ENCODE data around the gene BTNL8. TPM values are rescaled to one million over a fixed set of nuclear protein-coding genes. Genes with fewer than 3 reads are reported as not detected.

BTNL8 gene
- total and polyA plus RNA-seq, 2 donors (not counting 1 experiment from before 2014, with no cell fraction given), result not detected

DNA sequence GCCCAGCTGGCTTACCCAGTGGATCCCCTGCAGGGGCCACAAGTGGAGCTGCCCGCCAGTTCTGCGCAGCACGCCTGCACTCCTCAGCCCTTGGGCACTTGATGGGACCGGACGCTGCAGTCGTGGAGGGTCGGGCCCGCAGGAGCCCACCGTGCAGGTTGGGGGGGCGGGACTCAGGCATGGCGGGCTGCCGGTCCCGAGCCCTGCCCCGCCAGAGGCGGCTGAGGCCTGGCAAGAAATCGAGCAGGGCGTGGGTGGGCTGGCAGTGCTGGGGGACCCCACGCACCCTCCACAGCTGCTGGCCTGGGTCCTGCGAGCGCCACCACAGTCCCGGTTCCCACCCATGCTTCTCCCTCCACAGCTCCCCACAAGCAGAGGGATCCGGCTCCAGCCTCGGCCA is 70.4 kb downstream of the BTNL8 start:
- Histone ChIP-seq H2AFZ (ENCODE audit: low read length) (no peak overlapping the region), H3K27me3 (ENCODE audit: control insufficient read depth, insufficient read depth, low read length) (no peaks in the 10 kb centered on the region), H3K4me1 (ENCODE audit: control insufficient read depth, extremely low read depth, insufficient read depth, low read length) (no peaks in the 10 kb centered on the region), H3K4me3 (replicated peaks in 1 of 4; ENCODE audit: control extremely low read depth in 1 of 4, insufficient read depth in 1 of 4, low read depth in 3 of 4, low read length in 4 of 4) (no peak overlapping the region), H3K36me3 (ENCODE audit: control insufficient read depth, insufficient read depth, low read length) (no peaks in the 10 kb centered on the region), H3K79me2 (ENCODE audit: control insufficient read depth, insufficient read depth, low read length) (no peaks in the 10 kb centered on the region), H3K9ac (ENCODE audit: insufficient read depth, low read length) (no peak overlapping the region), H3K27ac (ENCODE audit: insufficient read depth, low read length) (no peak overlapping the region), H4K20me1 (ENCODE audit: control insufficient read depth, extremely low read depth, insufficient read depth, low read length) (no peaks in the 10 kb centered on the region), H3K9me3 (ENCODE audit: control insufficient read depth, insufficient read depth, low read depth, low read length) (no peaks in the 10 kb centered on the region), H3K4me2 (ENCODE audit: extremely low read depth, insufficient read depth, low read length) (no peak overlapping the region)
- TF ChIP-seq, protein P1, sequence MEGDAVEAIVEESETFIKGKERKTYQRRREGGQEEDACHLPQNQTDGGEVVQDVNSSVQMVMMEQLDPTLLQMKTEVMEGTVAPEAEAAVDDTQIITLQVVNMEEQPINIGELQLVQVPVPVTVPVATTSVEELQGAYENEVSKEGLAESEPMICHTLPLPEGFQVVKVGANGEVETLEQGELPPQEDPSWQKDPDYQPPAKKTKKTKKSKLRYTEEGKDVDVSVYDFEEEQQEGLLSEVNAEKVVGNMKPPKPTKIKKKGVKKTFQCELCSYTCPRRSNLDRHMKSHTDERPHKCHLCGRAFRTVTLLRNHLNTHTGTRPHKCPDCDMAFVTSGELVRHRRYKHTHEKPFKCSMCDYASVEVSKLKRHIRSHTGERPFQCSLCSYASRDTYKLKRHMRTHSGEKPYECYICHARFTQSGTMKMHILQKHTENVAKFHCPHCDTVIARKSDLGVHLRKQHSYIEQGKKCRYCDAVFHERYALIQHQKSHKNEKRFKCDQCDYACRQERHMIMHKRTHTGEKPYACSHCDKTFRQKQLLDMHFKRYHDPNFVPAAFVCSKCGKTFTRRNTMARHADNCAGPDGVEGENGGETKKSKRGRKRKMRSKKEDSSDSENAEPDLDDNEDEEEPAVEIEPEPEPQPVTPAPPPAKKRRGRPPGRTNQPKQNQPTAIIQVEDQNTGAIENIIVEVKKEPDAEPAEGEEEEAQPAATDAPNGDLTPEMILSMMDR (conservative IDR thresholded peaks at IDR 0.05 in 1 of 2, IDR thresholded peaks at IDR 0.05 in 1 of 2; ENCODE audit: low read depth in 1 of 2, low read length in 2 of 2), result no peak
- no peak for TF ChIP-seq EZH2 (IDR thresholded peaks at IDR 0.05; ENCODE audit: low read length, missing control alignments)
- no peak for DNase-seq (ENCODE audit: low read depth in 2 of 2)

DNA sequence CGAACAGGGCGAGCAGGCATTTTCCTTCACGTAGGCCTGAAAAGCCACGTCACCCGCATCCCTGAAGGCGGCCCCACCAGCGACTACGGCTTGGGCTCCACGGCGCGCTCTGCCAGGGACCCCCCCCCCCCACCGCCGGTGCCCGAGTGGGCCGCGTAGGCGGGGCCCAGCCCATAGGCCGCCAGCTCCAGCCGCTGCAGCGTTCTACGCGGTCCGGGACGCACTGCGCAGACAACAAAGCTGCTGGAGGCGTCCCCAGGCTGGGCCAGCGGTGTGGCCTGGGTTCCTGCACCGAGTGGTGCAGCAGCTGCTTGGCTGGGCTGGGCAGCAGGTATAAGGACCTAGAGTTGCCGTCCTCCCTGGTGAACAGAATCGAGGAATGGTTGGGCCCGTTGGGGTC is 71.4 kb downstream of the BTNL8 start:
- Histone ChIP-seq H3K27ac (ENCODE audit: insufficient read depth, low read length) (no peak overlapping the region), H3K36me3 (ENCODE audit: control insufficient read depth, insufficient read depth, low read length) (no peaks in the 10 kb centered on the region), H3K27me3 (ENCODE audit: control insufficient read depth, insufficient read depth, low read length) (no peaks in the 10 kb centered on the region), H3K79me2 (ENCODE audit: control insufficient read depth, insufficient read depth, low read length) (no peaks in the 10 kb centered on the region), H3K4me1 (ENCODE audit: control insufficient read depth, extremely low read depth, insufficient read depth, low read length) (no peaks in the 10 kb centered on the region), H3K4me2 (ENCODE audit: extremely low read depth, insufficient read depth, low read length) (no peak overlapping the region), H2AFZ (ENCODE audit: low read length) (no peak overlapping the region), H3K9ac (ENCODE audit: insufficient read depth, low read length) (no peak overlapping the region), H3K9me3 (ENCODE audit: control insufficient read depth, insufficient read depth, low read depth, low read length) (no peaks in the 10 kb centered on the region), H4K20me1 (ENCODE audit: control insufficient read depth, extremely low read depth, insufficient read depth, low read length) (no peaks in the 10 kb centered on the region), H3K4me3 (replicated peaks in 1 of 4; ENCODE audit: control extremely low read depth in 1 of 4, insufficient read depth in 1 of 4, low read depth in 3 of 4, low read length in 4 of 4) (no peak overlapping the region)
- TF ChIP-seq, protein P1 (conservative IDR thresholded peaks at IDR 0.05 in 1 of 2, IDR thresholded peaks at IDR 0.05 in 1 of 2; ENCODE audit: low read depth in 1 of 2, low read length in 2 of 2), result no peak
- TF ChIP-seq EZH2 (IDR thresholded peaks at IDR 0.05; ENCODE audit: low read length, missing control alignments), result no peak
- DNase-seq (ENCODE audit: low read depth in 2 of 2), result no peak

DNA sequence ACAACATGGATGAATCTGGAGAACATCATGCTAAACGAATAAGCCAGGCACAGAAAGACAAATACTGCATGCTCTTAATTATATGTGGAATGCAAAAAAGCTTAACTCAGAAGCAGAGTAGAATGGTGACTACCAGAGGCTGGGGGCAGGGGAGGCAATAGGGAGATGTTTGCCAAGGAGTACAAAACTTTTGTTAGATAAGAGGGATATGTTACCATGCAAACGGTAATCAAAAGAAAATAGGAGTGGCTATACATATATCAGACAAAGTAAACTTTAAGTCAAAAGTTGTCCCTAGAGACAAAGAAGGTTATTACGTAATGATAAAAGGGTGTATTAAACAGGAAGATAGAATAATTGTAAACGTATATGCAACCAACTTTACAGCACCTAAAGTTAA is 71.9 kb downstream of the BTNL8 start:
- Histone ChIP-seq H3K27ac (ENCODE audit: insufficient read depth, low read length) (no peak overlapping the region), H3K4me1 (ENCODE audit: control insufficient read depth, extremely low read depth, insufficient read depth, low read length) (no peaks in the 10 kb centered on the region), H3K79me2 (ENCODE audit: control insufficient read depth, insufficient read depth, low read length) (no peaks in the 10 kb centered on the region), H3K27me3 (ENCODE audit: control insufficient read depth, insufficient read depth, low read length) (no peaks in the 10 kb centered on the region), H3K9me3 (ENCODE audit: control insufficient read depth, insufficient read depth, low read depth, low read length) (no peaks in the 10 kb centered on the region), H3K4me2 (ENCODE audit: extremely low read depth, insufficient read depth, low read length) (no peak overlapping the region), H4K20me1 (ENCODE audit: control insufficient read depth, extremely low read depth, insufficient read depth, low read length) (no peaks in the 10 kb centered on the region), H2AFZ (ENCODE audit: low read length) (no peak overlapping the region), H3K9ac (ENCODE audit: insufficient read depth, low read length) (no peak overlapping the region), H3K36me3 (ENCODE audit: control insufficient read depth, insufficient read depth, low read length) (no peaks in the 10 kb centered on the region), H3K4me3 (replicated peaks in 1 of 4; ENCODE audit: control extremely low read depth in 1 of 4, insufficient read depth in 1 of 4, low read depth in 3 of 4, low read length in 4 of 4) (no peak overlapping the region)
- DNase-seq (ENCODE audit: low read depth in 2 of 2), result no peak
- TF ChIP-seq, protein P1 (conservative IDR thresholded peaks at IDR 0.05 in 1 of 2, IDR thresholded peaks at IDR 0.05 in 1 of 2; ENCODE audit: low read depth in 1 of 2, low read length in 2 of 2), result no peak
- no peak for TF ChIP-seq EZH2 (IDR thresholded peaks at IDR 0.05; ENCODE audit: low read length, missing control alignments)
